ENCODE results near the gene CNR2.
"Not testable (repeated sequence)": the region's sequence is repeated elsewhere in the genome, so short reads cannot be mapped to it uniquely, and the experiment has no call there.

CNR2 gene

DNA sequence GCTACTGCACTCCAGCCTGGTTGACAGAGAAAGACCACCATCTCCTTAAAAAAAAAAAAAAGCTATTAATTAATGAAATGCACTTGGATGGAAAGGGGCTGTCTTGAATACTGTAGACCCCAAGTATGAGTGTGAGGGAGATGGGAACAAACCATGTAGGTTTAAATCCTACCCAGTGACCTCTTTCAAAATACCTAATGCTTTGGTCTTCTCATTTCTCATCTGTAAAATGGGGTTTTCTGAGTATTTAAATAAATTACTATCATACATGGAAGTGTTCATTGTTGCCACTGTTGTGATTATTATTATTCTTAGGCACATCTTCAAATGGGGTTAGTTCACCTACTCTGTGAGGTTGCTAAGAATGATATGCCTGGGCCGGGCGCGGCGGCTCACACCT lies 27.9 kb downstream of the CNR2 start:
- no peak for DNase-seq (ENCODE audit: low read depth, low spot score)

DNA sequence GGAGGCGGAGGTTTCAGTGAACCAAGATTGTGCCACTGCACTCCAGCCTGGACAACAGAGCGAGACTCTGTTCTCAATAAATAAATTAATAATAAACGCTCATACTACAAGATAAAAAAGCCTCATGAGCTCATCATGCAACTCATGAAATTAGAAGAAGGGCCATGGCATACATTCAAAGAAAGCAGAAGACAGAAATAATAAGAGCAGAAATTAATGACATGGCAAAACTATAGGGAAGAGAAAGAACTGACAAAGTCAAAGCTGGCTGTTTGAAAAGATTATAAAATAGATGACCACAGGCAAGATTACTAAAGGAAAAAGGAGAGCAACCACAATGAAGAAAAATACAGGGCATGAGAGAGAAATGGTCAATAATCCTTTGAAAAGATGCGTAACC lies 30.4 kb downstream of the CNR2 start:
- no peak for DNase-seq (ENCODE audit: low read depth, low spot score)

GRCh38 chr1:23879809-23880208 lies 33.4 kb downstream of the CNR2 start:
- no peak for DNase-seq (ENCODE audit: low read depth, low spot score)

- no peak for DNase-seq (ENCODE audit: low read depth, low spot score)
Measured at GRCh38 chr1:23878668-23879067, 34.5 kb downstream of the CNR2 start.

DNA sequence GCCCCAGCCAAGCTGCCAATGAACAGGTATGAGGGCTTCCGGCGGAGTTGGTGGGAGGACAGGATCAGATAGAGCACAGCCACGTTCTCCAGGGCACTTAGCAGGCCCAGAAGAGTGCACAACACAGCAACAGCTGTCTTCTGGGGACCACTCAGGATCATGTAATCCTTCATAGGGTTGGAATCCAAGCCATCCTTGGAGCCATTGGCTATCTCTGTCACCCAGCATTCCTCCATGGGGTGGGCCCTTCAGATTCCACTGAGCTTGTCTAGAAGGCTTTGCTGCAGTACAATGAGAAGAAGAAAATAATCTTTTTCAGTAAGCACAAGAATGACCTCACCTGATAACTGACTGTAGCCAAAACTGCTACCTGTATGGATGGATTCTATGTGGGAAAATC lies 37.8 kb downstream of the CNR2 start:
- DNase-seq (ENCODE audit: low read depth, low spot score), result no peak

GRCh38 chr1:23872421-23872820 lies 40.7 kb downstream of the CNR2 start:
- no peak for DNase-seq (ENCODE audit: low read depth, low spot score)

DNA sequence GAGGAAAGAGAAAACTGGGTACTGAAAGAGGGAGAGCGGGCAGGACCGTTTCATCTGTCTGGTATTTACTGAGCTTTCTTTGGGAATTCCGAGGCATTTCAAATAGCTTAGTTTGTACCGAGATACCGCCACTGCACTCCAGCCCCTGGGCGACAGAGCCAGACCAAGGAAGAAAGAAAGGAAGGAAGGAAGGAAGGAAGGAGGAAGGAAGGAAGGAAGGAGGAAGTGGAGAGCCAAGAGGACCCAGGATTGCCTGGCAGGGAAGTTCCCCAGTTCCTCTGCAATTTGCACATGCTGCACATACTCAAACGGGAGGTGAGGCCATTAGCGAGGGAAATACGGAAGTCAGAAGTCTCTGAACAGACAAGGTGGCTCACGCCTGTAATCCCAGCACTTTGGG lies 44.1 kb downstream of the CNR2 start:
- no peak for DNase-seq (ENCODE audit: low read depth, low spot score)

DNA sequence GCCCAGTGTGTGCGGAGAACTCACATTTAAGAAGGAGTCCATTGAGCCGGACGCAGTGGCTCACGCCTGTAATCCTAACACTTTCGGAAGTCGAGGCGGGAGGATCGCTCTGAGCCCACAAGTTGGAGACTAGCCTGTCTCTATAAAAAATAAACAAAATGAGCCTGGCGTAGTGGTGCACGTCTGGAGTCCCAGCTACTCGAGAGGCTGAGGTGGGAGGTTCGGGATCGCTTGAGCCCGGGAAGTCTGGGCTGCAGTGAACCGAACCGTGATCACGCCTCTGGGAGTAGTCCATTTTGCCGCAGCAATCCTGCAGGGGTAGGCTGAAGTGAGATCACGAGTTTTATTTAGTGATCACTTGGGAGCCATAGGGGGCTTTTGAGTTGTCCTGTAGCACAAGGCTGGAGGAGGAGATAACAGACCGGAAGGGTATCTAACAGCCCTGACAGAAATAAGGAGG lies 44.6 kb downstream of the CNR2 start:
- no peak for DNase-seq (ENCODE audit: low read depth, low spot score)

DNA sequence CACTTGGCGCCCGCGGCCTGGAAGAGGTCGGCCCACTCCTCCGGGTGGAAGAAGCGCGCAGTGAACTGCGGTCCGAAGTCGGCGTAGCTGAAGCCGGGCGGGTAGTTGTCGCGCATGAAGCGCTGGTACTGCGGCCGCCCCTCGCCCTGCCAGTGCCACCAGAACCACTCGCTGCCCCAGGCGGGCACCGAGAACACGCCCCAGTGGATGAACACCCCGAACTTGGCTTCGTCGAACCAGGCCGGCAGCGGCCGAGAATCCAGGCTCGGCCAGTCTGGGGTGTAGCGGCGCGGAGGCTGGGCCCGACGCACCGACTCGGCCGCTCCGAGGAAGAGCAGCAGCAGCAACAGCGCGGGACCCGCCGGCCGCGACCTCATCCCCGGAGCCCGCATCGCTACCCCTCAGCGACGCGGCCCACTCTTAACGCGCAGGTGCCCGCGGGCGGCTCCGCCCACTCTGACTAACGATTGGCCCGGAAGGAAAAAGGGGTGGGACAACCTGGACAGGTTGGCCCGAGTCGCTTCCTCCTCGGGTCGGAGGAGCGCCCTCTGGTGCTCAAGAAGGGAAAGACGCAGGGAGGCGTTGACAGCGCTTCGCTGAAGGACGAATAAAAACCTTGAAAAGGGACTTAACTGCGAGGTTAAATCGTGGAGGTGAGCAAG lies 45.1 kb downstream of the CNR2 start, which contains the start of gene FUCA1:
Gene FUCA1, minus strand, starts transcription at position 396 of the 662 bp plus-strand sequence. Its CDS starts 4 bp downstream, at position 392.
- peak; percentile 78 for DNase-seq (ENCODE audit: low read depth, low spot score)

DNA sequence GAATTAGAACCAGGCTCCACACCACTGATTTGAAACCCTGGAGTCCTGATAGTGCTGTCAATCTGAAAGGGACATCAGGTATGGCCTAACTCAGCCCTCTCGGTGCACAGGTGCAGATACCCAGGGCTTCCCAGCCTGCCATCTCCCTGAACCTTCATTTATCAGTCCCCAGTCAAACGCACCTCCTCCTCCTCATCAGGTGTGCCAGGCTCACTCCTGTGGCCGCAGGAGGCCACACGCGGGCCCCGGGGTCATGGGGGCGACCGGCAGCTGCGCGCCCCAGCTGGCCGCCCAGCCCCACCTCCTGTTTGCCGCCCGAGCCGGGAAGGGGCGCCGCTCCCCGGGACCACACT lies 45.6 kb downstream of the CNR2 start:
- DNase-seq (ENCODE audit: low read depth, low spot score), result no peak

DNA sequence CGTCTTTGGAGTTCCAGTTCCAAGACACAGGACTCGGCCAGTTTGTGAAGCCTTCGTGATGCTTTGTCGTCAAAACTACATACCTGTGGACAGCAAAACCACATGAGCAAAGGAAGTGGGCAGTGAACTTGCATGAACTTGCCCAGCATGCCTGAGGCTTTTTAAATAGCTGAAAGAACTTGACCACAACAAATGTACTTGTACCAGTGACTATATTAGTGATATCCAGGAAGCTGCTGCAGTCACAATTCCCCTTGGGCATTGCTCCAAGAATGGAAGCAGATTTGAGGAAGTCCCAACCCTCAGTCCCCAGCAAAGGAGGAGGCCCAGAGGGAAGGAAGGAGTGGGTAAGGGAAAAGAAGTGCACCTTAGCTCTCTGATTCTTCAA lies 47.6 kb downstream of the CNR2 start:
- no peak for DNase-seq (ENCODE audit: low read depth, low spot score)

- DNase-seq (ENCODE audit: low read depth, low spot score), result no peak
Measured at GRCh38 chr1:23864801-23865542, 48.2 kb downstream of the CNR2 start.

DNA sequence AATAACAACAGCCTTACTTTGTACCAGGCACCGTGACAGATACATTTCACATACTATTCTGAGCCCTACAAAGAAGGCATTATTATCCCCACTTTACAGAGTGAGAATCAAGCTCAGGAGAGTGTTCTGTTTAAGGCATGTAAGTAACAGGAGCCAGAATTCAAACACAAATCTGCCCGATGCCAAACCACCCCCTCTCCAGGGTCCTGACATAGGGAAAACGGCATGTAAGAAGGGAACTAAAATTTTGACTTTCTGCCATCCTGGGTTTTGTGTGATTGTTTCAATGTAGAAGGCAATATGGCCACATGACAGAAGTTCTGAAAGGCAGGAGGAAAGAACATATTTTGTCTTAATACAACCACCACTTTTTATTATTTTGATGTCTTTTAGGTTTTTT lies 50.5 kb downstream of the CNR2 start:
- DNase-seq (ENCODE audit: low read depth, low spot score), result no peak

- DNase-seq (ENCODE audit: low read depth, low spot score), result no peak
Measured at GRCh38 chr1:23854568-23854967, 58.6 kb downstream of the CNR2 start.

DNA sequence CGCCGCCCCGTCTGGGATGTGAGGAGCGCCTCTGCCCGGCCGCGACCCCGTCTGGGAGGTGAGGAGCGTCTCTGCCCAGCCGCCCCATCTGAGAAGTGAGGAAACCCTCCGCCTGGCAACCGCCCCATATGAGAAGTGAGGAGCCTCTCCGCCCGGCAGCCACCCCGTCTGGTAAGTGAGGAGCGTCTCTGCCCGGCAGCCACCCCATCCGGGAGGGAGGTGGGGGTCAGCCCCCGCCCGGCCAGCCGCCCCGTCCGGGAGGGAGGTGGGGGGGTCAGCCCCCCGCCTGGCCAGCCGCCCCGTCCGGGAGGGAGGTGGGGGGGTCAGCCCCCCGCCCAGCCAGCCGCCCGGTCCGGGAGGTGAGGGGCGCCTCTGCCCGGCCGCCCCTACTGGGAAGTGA lies 60.0 kb downstream of the CNR2 start:
- not testable (repeated sequence) for DNase-seq (ENCODE audit: low read depth, low spot score)

- not testable (repeated sequence) for DNase-seq (ENCODE audit: low read depth, low spot score)
Measured at GRCh38 chr1:23851406-23851805, 61.8 kb downstream of the CNR2 start.

DNA sequence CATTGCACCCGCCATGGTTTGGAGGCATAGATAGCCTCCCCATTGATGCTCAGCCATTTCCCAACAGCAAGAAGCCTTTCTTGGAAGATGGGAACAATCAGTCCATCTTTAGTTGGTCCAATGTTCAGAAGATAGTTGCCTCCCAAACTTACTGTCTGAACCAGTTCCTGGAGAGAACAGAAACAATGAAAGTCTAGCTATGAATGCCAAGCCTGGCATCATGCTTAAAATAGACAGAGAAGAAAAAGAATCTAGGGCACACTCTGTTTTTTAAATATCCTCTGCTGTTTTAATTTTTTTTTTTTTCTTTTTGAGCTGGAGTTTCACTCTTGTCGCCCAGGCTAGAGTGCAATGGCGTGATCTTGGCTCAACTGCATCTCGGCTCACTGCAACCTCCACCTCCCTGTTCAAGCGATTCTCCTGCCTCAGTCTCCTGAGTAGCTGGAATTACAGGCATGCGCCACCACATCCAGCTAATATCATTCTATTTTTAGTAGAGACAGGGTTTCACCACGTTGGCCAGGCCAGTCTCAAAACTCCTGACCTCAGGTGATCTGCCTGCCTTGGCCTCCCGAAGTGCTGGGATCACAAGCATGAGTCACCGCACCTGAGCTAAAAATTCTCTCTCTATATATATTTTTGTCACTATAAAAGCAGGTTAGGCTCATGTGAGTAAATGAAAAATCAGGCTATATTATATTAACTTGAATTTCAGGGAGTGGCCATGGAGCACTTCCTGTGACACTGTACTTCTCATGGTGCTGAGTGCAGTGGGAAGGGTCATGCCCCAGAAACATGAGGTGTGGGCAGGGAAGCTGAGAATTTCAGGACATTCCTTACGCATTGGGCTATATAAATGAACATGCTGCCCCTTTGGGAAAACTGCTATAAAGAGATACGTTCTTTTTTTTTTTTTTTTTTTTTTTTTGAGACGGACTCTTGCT lies 64.2 kb downstream of the CNR2 start:
- no peak for DNase-seq (ENCODE audit: low read depth, low spot score)

- DNase-seq (ENCODE audit: low read depth, low spot score), result not testable (repeated sequence)
Measured at GRCh38 chr1:23847482-23848095, 65.6 kb downstream of the CNR2 start.

GRCh38 chr1:23845163-23845562 lies 68.0 kb downstream of the CNR2 start:
- no peak for DNase-seq (ENCODE audit: low read depth, low spot score)

DNA sequence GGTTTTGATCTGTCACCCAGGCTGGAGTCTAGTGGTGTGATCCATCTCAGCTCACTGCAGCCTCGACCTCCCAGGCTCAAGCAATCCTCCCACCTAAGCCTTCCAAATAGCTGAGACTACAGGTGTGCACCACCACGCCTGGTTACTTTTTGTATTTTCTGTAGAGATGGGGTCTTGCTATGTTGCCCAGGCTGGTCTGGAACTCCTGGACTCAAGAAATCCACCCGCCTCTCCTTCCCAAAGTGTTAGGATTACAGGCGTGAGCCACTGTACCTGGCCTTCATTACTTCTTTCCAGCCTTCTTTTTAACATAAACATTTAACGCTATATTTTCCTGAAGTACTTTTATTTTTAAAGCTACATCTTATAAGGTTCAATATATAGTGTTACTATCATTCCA lies 69.5 kb downstream of the CNR2 start:
- no peak for DNase-seq (ENCODE audit: low read depth, low spot score)

DNA sequence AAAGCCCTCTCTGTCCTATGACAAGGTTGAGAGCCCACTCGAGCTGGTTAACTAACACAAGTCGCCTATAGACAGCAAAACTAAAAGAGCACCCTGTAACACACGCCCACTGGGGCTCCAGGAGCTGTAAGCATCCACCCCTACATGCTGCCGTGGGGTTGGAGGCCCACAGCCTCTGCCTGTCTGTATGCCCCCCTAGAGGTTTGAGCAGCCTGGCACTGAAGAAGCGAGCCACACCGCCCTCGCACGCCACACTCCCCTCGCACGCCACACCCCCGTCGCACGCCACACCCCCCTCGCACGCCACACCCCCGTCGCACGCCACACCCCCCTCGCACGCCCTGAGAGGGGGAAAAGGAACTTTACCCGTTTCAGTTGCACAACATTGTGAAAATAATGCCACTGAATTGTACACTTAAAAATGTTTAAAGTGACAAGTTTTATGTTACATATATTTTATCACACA lies 74.7 kb downstream of the CNR2 start:
- DNase-seq (ENCODE audit: low read depth, low spot score), result no peak

DNA sequence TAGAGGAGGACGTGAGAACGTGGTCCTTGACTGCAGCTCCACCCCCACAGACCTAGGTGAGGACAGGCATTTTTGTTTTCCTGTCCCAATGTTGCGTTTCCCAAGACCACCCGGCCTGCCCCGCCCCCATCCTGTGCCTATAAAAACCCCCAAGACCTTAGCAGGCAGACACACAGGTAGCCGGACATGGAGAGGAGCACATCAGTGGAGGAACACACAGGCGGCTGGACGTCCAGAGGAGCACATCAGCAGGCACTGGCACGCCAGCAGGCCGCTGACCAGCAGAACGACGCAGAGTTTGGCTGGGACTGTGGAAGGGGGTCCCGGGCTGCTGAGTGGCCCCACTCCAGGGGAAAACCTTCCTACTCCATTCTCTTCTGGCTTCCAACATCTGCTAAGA lies 75.3 kb downstream of the CNR2 start:
- no peak for DNase-seq (ENCODE audit: low read depth, low spot score)

All from iPS DF 19.7 (cell line).